GM18870 (cell line): ENCODE data around the gene CFAP61.

Experiments used
- ATAC-seq: cut with Tn5 transposase; IDR thresholded peaks from one replicate; pipeline ENCODE4 v1.9.1; 2021; ENCODE audit warnings: moderate library complexity; ENCODE audit not compliant: unreplicated experiment

The CFAP61 gene

DNA sequence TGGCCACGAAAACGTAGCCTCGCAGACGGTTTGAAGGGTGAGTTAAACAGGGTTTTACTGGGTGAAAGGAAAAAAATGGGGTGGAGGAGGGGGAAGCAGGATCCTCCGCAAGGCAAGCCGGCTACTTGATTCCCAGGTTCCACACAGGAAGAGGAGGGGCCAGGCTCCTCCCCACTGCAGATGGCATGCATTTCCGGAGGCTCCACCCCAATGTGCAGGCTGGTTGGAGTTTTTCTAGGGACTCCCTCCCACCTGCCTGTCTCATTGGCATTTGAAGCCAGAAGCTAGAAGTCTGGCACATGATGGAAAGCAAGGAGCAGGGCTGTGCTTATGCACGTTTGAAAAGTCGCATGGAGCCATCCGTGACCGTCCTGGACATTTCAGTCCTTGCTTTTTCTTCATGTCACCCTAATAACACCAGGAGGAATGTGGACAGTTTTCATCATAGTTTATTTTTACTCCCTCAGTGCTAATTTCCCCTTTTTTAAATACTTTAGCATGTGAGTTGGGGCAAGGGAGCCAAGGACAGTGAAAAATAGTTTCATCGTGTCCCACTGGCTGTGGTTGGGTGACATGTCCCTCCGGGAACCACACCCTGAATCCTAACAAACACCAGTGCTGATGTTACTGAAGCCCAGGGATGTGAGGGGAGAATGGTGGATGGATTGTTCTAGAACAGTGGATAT lies 215.5 kb downstream of the CFAP61 start:
- ATAC-seq = no peak

DNA sequence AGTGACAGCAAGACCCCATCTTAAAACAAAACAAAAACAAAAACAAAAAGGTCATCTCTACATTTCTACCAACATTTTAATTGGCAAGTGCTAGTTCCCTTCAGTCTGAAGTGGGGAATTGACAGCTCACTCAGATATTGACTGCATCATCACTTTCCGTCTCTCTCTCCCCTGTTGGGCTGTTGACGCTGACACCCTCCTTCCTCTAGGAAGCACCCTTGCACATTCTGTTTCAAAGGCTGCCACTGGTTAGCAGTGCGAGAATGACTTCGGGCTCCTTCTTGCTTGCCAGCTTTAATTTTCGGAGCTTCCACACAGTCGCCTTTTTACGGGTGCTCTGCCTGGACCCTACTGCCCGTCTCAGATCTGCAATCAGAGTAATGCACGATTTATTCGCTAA lies 218.9 kb downstream of the CFAP61 start:
- ATAC-seq = no peak

DNA sequence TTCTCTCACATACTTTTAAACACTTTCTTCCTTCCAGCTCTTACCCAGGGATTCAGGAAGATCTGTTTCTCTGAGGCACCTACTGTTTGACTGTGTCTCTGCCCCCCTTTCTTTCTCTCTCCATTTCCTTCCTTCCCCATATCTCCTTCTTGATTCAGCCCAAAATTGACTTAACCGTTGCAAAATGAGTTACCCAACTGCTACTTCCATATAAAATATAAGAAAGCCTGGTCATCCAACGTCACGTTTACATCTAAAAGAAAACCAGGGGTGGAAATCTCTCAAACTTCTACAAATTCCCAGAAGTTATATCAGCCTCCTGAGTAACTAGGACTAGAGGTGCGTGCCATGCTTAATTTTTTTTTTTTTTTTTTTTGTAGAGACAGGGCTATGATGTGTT lies 220.4 kb downstream of the CFAP61 start:
- ATAC-seq = no peak

DNA sequence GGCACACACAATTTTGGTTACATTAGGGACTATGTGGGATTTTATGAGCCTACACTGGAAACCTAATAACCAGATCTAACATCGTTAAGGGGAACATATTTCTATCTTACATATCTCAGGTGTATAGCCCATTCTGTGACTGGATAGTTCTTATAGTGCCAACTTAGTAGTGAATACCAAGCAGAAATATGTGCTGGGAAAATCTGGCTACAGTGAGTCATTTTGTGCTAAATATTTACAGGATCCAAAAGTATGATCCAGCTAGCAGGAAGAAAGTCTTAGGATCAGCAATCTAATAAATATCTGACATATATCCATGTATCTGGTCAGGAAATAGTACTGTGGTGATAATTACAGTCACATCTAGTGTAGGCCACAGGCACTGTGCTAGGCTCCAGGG lies 221.0 kb downstream of the CFAP61 start:
- no peak for ATAC-seq

DNA sequence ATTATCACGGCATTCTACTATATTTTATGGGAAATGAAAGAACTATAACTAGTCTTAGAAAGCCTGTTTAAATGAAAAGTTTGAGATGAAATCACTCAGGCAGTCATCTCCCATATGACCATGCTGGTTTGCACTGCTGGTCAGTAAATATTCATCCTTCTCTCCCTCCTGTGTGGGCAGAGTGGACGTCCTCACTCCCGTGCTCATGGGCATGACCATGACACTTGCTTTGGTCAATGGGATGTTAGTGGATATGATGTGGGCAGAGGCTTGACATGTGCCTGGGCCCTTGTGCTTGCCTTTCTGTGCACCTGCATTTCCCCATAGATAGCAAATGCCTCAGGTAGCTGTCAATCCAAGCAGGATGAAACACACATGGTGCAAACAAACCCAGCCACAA lies 222.5 kb downstream of the CFAP61 start:
- ATAC-seq = no peak

DNA sequence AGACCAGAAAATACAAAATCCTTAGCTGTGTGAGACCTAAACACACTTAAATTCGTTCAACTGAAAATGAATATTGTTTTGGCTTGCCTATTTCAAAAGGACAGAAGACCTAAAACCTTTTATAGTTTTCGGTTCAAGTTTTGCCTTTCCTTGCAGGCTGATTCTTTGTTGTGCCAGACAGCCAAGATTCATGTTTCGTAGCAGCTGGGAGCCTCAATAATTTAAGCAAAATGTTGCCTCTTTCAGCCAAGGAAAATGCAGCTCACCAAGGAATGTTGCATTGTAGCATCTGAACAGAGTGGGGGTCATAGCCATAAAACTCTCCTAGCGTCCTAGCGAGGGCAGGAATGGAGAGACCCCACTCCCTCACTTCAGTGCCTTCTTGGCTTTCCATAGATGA lies 223.3 kb downstream of the CFAP61 start:
- no peak for ATAC-seq

DNA sequence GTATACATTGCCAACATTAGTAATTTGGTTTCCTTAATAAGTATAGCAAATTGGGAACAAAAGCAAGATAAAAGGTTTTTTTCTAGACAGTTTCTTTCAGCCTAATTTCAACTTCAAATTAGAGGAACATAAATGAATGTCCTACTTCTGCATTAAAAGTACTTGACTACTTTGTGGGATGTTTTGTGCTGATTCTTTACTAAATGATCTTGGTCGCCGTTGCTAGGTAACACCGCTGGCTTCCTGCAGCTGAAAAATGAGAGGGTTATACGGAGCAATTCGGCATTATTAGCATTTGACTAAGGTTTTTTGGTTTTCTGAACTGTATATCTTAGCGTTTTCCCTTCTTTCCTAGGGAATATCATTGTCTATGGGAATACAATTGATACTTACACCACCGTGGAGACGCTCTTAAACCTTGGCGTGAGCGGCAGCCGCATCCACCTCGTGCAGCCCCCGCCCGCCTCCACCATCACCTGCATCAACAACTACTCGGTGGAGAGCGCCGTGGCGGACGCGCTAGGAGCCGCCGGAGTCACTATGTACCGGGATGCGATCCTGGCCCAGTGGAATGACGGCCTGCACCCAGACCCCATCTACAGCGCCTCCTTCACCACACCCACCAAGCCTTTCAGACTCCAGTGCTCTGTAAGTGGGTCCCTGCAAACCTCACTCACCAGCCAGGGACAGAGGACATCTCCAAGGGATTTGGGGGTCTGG lies 224.6 kb downstream of the CFAP61 start:
- ATAC-seq = no peak

DNA sequence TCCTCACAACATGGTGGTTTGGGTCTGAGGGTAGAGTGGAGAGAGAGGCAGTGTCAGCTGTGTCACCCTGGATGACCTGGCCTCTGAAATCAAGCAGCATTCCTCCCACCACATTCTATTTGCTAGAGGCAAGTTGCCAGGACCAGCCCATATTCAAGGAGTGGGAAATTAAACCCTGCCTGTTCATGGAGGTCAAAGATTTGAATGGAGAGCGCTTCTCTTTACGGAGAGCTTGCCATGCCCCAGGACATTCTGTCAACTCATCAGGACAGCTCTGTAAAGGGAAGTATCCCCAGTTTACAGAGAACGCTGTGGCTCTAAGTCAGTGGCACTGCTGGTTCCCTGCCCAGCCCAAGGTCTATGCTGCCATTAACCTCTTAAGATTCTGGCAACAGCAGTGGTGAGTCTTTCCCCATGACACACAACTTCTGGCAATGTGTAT lies 225.6 kb downstream of the CFAP61 start:
- ATAC-seq = no peak

DNA sequence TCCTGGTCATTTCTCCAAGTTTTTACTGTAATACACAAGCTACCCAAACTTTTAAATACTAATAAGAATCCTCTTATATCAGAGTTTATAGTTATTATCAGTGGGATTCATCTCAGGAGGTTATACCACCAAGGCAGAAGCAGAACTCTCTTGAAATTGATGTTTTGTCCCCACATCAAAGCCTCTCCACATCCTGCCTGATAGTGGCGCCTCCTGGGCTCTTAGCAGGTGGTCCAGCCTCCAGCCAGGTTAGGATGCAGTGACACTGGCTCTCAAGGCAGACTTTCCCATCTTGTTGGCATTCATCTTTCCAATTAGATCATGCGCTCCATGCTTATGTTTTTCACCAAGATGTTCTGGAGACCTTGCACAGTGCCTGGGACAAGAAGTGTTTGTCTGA lies 233.7 kb downstream of the CFAP61 start:
- ATAC-seq = no peak

DNA sequence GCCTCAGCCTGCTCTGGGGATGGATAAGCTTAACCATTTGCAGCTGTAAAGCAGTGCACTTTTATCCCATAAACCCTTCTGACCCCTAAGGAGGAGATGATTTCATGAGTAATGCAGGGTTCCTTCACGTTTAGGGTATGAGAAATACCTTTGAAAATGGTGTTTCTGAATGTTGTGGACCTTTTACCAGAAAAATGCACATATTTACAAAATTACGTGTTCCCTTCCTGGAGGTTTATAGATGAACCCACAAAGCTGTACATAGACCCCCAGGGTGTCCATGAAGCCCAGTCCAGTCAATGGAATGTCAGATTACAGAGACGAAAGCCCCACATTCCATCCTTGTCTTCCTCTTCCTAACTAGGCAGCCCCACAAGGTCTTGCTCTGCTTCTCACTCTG lies 237.0 kb downstream of the CFAP61 start:
- ATAC-seq = no peak

DNA sequence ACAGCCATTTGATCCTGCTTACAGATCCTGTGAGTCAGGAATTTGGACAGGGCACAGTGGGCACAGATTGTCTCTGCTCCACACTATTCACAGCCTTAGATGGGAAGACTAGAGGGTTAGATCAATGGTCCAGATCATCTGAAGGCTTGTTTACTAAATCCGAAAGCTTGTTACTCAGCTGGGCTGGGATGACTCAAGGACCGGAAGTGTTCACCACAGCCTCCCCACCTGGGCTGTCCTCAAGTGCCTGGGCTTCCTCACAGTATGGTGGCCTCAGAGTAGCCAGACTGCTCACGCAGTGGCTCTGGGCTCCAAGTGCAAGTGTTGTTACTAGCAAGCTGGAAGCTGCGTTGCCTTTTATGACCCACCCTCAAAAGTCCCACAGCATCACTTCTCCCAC lies 240.1 kb downstream of the CFAP61 start:
- ATAC-seq = no peak

DNA sequence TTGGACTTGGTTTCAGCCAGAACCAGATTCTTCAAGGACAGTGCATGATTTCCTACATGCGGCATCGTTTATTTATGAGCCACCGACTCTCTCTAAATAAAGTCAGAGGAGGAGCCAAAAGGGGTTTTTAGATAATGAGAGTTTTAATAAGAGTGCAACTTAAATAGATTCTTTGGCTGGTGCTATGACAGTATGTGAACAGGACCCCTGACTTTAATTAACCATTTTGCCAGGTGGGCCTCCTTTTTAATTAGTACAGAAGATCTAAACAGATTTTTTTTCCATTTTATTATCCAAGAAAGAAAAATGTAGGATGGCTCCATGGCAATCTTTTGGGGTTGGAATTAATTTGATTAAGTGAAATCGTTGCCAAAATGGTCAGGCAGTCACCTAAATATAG lies 240.8 kb downstream of the CFAP61 start:
- ATAC-seq = no peak

DNA sequence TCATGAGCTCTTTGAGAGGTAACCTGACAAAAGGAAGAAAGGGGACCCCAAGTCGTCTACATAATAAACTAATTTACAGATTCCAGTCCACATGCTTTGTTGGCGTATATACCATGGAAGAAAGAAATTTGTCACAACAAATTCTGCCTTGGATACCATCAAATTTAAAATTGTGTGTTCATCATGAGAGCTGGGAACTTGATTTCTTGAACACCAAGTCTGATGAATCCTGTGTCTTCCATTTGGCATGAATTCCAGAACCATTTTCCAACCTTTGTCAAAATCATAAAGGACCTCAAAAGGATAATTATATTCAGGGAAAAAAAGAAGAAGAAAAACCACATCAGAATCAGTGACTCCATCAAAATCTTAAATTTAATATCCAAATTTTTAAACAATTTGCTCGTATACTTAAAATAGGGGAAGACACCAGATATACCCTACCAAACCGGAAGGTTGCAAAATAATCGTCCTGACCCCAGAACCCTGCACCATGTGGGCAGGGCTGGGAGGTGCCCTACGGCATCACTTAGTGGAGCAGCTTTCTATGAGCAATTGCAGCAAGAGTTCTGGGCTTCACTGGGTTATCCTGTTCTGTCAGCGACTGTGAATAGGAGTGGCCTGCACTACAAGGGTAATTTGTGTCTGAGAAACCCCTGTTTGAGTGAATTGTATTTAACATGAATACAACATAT lies 241.5 kb downstream of the CFAP61 start:
- ATAC-seq = no peak

DNA sequence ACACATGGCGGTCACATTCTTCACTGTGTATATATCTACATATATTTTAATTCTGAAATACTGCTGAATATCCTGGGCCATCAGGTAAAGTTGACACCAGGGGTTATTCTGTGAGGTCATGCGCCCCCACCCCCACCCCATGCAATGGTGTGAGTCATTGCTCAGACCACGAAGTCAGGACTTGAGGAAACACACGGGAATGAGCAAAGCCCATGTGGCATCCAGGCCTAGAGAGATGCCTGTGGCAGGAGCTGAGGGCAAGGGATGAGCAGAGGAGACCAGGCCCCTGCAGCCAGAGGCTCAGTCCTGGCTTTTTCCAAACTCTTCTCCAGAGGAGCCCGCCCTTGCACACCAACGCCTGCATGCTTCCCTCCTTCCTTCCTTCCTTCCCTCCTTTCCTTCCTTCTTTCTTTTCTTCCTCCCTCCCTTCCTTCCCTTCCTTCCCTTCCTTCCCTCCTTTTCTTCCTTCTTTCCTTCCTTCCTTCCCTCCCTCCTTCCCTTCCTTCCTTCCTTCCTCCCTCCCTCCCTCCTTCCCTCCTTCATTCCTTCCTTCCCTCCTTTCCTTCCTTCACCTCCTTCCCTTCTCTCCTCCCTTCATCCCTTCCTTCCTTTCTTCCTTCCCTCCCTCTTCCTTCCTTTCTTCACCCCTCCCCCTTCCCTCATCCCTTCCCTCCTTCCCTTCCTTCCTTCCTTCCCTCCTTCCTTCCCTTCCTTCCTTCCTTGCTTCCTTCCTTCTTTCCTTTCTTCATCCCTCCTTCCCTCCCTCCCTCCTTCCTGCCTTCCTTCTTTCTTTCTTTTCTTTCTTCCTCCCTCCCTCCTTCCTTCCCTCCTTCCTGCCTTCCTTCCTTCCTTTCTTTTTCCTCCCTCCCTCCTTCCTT lies 243.5 kb downstream of the CFAP61 start:
- no peak for ATAC-seq

DNA sequence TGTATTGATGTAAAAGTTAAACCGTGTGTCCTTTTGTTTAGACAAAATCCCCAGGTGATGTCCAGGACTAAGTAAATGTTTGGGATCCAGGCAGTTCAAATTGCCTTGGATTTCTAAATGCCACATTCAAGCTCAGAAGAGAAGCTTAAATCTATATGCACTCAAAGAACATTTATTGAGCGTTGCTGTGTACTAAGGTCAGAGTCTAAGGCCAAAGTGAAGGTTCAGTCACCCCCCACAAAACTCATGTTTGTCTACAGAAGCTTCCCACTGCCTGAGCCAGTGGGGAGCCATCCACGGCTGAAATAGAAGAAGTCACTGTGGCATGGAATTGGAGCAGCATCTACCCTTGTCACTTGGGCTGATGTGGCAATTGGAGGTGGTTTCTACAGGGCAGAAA lies 244.8 kb downstream of the CFAP61 start:
- ATAC-seq = no peak

DNA sequence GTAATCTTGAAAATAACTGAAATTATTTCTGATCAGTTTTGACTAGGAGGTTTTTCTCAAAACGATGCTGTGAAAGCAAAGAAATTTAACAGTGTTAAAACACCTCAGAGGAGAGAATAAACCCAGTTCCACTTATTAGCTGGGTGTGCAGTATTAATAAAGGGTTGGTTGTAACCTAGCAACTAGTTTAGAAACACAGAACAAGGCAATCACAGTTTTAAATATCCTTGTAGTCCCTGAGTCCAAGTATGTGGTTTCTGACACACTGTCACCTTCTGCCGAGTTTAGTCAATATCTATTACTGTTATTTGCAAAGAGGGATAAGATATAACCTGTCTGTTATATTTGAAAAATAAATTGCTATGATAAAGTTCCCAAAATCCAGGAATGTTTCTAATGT lies 245.4 kb downstream of the CFAP61 start:
- no peak for ATAC-seq

DNA sequence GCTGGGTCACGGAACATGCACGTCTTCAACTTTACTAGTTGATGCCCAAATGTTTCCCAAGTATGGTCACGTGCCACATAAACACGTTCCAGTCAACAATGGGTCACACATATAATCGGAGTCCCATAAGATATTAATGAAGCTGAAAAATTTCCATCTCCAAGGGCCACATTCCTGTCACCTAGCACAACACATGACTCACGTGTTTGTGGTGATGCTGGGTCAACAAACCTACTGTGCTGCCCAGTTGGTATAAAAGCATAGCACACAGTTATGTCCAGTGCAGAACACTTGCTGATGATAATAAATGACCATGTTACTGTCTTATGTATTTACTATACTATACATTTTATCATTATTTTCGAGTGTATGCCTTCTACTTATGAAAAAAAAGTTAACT lies 247.6 kb downstream of the CFAP61 start:
- ATAC-seq = no peak

DNA sequence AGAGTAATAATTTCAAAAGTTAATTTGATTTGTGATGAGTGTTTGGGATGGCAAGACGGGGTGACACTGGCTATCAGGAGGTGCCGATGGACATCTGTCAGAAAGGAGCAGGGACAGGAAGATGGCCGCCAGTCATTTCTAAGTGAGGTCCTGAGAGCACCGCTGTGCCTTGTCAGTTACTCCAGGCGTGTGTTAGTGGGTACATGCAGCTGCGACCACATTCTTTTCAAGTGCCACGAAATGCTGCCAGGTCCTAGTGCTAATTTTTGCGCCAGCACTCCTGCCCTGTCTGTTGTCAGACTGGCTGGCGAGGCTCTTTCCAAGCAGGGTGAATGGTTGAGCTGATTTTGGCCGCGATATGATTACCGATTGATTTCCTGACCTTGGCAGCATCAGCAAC lies 251.0 kb downstream of the CFAP61 start:
- no peak for ATAC-seq

DNA sequence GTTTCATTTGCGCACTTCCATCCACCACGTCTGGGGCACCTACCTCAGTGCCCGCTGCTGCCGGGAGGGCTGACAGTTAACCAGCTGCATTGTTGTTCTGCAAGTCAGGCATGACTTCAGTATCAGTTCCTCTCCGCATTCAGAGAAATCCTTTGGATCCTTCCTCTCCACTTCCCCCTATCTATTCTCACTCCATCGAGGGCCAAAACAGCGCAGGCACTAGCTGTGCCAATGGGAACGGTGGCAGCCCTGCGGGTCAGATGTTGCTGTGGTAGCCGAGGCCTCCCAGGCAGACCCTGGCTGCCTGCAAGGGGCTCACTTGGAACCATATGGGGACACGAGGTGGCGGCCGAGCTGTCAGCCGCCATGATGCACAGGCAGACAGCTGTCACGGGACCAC lies 251.4 kb downstream of the CFAP61 start:
- no peak for ATAC-seq

DNA sequence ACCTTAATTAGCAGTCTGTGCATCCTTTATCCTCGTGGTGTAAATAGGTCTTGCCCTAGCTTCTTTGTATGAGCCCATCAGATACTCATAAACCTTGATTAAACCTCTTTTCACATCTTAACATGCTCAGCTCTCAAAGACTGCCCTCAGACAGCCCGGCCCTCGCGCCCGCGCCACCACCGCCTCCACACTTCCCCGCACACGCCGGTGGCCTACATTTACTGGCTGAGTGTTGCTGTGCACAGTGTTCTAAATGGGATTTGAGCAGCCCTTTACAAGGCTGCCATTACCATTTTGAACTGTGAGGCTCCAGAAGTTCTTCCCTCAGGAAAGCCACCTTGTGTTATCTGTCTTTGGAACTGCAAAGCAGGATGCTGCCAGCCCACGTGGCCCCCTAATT lies 252.6 kb downstream of the CFAP61 start:
- no peak for ATAC-seq

DNA sequence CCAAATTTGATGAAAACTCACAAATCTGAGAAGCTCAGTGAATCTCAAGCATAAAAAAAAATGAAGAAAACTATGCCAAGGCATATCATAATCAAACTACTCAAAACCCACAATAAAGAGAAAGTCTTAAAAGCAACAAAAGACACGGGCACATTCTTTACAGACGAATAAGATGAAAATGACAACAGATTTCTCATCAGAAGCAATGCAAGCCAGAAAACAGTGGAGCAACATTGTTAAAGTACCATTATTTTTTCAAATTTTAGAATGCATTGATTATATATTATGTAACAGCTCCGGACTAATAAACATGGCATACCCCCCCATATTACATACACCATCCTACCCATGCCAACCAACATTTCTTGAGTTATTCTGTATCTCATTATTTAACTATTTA lies 260.2 kb downstream of the CFAP61 start:
- ATAC-seq = no peak
